H1 (cell line): Measurements from ENCODE around the gene IFITM10.

Source experiments
- HDAC2 ChIP-seq, 2 experiments: fragments of 300-600 bp in 1 of 2; sonication (generic) in 1 of 2; IDR thresholded peaks; 2 replicates each; pipeline ENCODE4 v1.6.1; 2011 to 2012; ENCODE audit warnings: low read depth in 2 of 2, low read length in 2 of 2, mild to moderate bottlenecking in 2 of 2, moderate library complexity in 2 of 2, borderline replicate concordance in 1 of 2, inconsistent platforms in 1 of 2
- JUN ChIP-seq: IDR thresholded peaks from 2 replicates; pipeline ENCODE4 v1.6.1; 2011; ENCODE audit warnings: low read depth, mild to moderate bottlenecking, improper control_type of control experiment, low read length
- POLR2A ChIP-seq, 2 experiments: IDR thresholded peaks; 1 replicate in 1 of 2; 2 replicates in 1 of 2; pipeline ENCODE4 v1.6.1; 2011; ENCODE audit warnings: low read depth in 2 of 2, low read length in 2 of 2, mild to moderate bottlenecking in 2 of 2; ENCODE audit errors: control extremely low read depth in 1 of 2
- POLR2AphosphoS5 ChIP-seq: IDR thresholded peaks from 2 replicates; pipeline ENCODE4 v1.6.1; 2011; ENCODE audit warnings: low read depth, low read length
- POU5F1 ChIP-seq: IDR thresholded peaks from 2 replicates; pipeline ENCODE4 v1.6.1; 2011; ENCODE audit warnings: low read depth, mild to moderate bottlenecking, low read length, moderate library complexity
- SP1 ChIP-seq: IDR thresholded peaks from 2 replicates; pipeline ENCODE4 v1.6.1; 2011; ENCODE audit warnings: low read depth, low read length
- TAF1 ChIP-seq: IDR thresholded peaks from 2 replicates; pipeline ENCODE4 v1.6.1; 2011; ENCODE audit warnings: mild to moderate bottlenecking, low read depth, low read length
- ZNF274 ChIP-seq: IDR thresholded peaks from 2 replicates; pipeline ENCODE4 v1.7.0; 2012; ENCODE audit warnings: low read length, borderline replicate concordance; ENCODE audit errors: extremely low read depth
- TF ChIP-seq, protein P1 (sequence below), 3 experiments: IDR thresholded peaks; 1 replicate in 2 of 3; 2 replicates in 1 of 3; pipeline versions ENCODE4 v1.5.1 to v1.6.1; 2011; ENCODE audit warnings: low read length in 3 of 3, mild to moderate bottlenecking in 3 of 3, inconsistent platforms in 2 of 3, low read depth in 1 of 3, moderate library complexity in 1 of 3; ENCODE audit not compliant: insufficient read depth in 1 of 3; ENCODE audit errors: control extremely low read depth in 1 of 3
- TF ChIP-seq, protein P2 (sequence below): IDR thresholded peaks from 2 replicates; pipeline ENCODE4 v1.6.1; 2011; ENCODE audit warnings: low read depth, mild to moderate bottlenecking, low read length; ENCODE audit not compliant: insufficient read depth
- TF ChIP-seq, protein P3 (sequence below): IDR thresholded peaks from 2 replicates; pipeline ENCODE4 v1.6.1; 2012; ENCODE audit warnings: low read length, inconsistent platforms

DNA sequence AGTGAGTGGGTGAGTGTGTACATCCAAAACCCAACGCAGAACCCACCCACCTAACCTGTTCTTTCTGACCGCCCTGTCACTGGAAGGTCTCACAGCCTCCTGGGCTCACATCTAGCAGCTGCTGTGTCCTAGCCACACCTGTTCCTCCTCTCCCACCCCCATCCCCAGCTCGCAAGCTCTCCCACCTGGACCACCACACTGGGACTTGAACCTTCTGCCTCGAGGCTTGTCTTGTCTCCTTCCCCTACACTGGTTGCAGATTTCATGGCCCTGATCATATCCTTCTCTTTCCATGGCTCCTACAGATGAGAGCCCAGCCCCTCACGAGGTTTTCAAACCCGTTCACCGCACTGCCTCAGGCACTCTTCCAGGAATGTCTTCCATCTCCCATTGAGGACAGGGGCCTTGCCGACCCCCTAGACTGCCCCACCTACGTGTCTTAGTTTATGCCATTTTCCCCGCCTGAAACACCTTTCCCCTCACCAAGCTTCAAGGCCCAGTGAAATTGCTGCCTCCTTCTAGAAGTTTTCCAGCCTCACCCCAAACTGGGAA lies 6.7 kb downstream of the IFITM10 start:
- TF ChIP-seq POLR2AphosphoS5 (no peak), POLR2A (IDR thresholded peaks at IDR 0.05; ENCODE audit: control extremely low read depth in 1 of 2, low read depth in 2 of 2, low read length in 2 of 2) (no peak), HDAC2 (IDR thresholded peaks at IDR 0.05; ENCODE audit: borderline replicate concordance in 1 of 2, low read depth in 2 of 2, low read length in 2 of 2) (no peak), ZNF274 (no peak), TAF1 (no peak), SP1 (no peak), JUN (no peak), POU5F1 (no peak)
- TF ChIP-seq, protein P1, sequence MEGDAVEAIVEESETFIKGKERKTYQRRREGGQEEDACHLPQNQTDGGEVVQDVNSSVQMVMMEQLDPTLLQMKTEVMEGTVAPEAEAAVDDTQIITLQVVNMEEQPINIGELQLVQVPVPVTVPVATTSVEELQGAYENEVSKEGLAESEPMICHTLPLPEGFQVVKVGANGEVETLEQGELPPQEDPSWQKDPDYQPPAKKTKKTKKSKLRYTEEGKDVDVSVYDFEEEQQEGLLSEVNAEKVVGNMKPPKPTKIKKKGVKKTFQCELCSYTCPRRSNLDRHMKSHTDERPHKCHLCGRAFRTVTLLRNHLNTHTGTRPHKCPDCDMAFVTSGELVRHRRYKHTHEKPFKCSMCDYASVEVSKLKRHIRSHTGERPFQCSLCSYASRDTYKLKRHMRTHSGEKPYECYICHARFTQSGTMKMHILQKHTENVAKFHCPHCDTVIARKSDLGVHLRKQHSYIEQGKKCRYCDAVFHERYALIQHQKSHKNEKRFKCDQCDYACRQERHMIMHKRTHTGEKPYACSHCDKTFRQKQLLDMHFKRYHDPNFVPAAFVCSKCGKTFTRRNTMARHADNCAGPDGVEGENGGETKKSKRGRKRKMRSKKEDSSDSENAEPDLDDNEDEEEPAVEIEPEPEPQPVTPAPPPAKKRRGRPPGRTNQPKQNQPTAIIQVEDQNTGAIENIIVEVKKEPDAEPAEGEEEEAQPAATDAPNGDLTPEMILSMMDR (IDR thresholded peaks at IDR 0.05; ENCODE audit: control extremely low read depth in 1 of 3, insufficient read depth in 1 of 3, low read depth in 1 of 3, low read length in 3 of 3) = no peak
- TF ChIP-seq, protein P2, sequence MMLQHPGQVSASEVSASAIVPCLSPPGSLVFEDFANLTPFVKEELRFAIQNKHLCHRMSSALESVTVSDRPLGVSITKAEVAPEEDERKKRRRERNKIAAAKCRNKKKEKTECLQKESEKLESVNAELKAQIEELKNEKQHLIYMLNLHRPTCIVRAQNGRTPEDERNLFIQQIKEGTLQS = no peak
- TF ChIP-seq, protein P3, sequence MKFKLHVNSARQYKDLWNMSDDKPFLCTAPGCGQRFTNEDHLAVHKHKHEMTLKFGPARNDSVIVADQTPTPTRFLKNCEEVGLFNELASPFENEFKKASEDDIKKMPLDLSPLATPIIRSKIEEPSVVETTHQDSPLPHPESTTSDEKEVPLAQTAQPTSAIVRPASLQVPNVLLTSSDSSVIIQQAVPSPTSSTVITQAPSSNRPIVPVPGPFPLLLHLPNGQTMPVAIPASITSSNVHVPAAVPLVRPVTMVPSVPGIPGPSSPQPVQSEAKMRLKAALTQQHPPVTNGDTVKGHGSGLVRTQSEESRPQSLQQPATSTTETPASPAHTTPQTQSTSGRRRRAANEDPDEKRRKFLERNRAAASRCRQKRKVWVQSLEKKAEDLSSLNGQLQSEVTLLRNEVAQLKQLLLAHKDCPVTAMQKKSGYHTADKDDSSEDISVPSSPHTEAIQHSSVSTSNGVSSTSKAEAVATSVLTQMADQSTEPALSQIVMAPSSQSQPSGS = no peak
